ENCODE measurements around the gene ATOH7.

ATOH7 gene

GRCh38 chr10:68188835-68189234, 43.1 kb downstream of the ATOH7 start:
- no peaks in the 10 kb centered on the region for H3K27me3 ChIP-seq (ENCODE audit: insufficient read depth, low read length, poor library complexity)
- H2BK5ac ChIP-seq (ENCODE audit: low read length): no peak overlapping the region
- no peaks in the 10 kb centered on the region for H3K4me1 ChIP-seq (ENCODE audit: control insufficient read depth, low read depth, low read length)
- no peaks in the 10 kb centered on the region for H3K79me1 ChIP-seq (ENCODE audit: low read length)
- no peak overlapping the region for H3K4me2 ChIP-seq (ENCODE audit: low read length)
- no peak overlapping the region for H2BK15ac ChIP-seq (replicated peaks; ENCODE audit: low read depth)
- H4K5ac ChIP-seq (ENCODE audit: low read length): no peak overlapping the region
- no peak overlapping the region for H2AK5ac ChIP-seq (ENCODE audit: low read length)
- no peak overlapping the region for H3K9ac ChIP-seq (ENCODE audit: low read length)
- no peak for DNase-seq
- H3K18ac ChIP-seq (ENCODE audit: low read length): no peak overlapping the region
- no peak overlapping the region for H2BK120ac ChIP-seq (ENCODE audit: low read depth, low read length)
- H3K4ac ChIP-seq (ENCODE audit: low read depth, low read length): no peak overlapping the region
- H3K79me2 ChIP-seq (ENCODE audit: control insufficient read depth, insufficient read depth, low read length): no peaks in the 10 kb centered on the region
- no peak overlapping the region for H3K27ac ChIP-seq (ENCODE audit: low read depth, low read length)
- no peaks in the 10 kb centered on the region for H3K36me3 ChIP-seq (ENCODE audit: control insufficient read depth, insufficient read depth, low read length)
- H4K8ac ChIP-seq (ENCODE audit: low read depth, low read length): no peak overlapping the region
- WGBS (ENCODE audit: extremely low coverage, insufficient coverage, low lambda C conversion rate): no CpG with 5 or more reads among the region's 6 CpGs
- no peak overlapping the region for H3K23ac ChIP-seq (ENCODE audit: low read length)
- H3K56ac ChIP-seq (ENCODE audit: low read length): no peak overlapping the region
- H3K4me3 ChIP-seq (ENCODE audit: low read length): no peak overlapping the region

GRCh38 chr10:68185085-68185484, 46.8 kb downstream of the ATOH7 start:
- H3K56ac ChIP-seq (ENCODE audit: low read length): no peak overlapping the region
- H3K4me3 ChIP-seq (ENCODE audit: low read length): no peak overlapping the region
- H3K23ac ChIP-seq (ENCODE audit: low read length): no peak overlapping the region
- no peak overlapping the region for H3K18ac ChIP-seq (ENCODE audit: low read length)
- no peak for DNase-seq
- H2BK5ac ChIP-seq (ENCODE audit: low read length): no peak overlapping the region
- H3K4ac ChIP-seq (ENCODE audit: low read depth, low read length): no peak overlapping the region
- no peak overlapping the region for H3K4me2 ChIP-seq (ENCODE audit: low read length)
- H4K8ac ChIP-seq (ENCODE audit: low read depth, low read length): no peak overlapping the region
- H3K79me2 ChIP-seq (ENCODE audit: control insufficient read depth, insufficient read depth, low read length): no peaks in the 10 kb centered on the region
- H3K36me3 ChIP-seq (ENCODE audit: control insufficient read depth, insufficient read depth, low read length): no peaks in the 10 kb centered on the region
- no peaks in the 10 kb centered on the region for H3K27me3 ChIP-seq (ENCODE audit: insufficient read depth, low read length, poor library complexity)
- no peaks in the 10 kb centered on the region for H3K79me1 ChIP-seq (ENCODE audit: low read length)
- H2BK120ac ChIP-seq (ENCODE audit: low read depth, low read length): no peak overlapping the region
- H2BK15ac ChIP-seq (replicated peaks; ENCODE audit: low read depth): no peak overlapping the region
- H3K27ac ChIP-seq (ENCODE audit: low read depth, low read length): no peak overlapping the region
- no peak overlapping the region for H3K9ac ChIP-seq (ENCODE audit: low read length)
- no peak overlapping the region for H4K5ac ChIP-seq (ENCODE audit: low read length)
- H2AK5ac ChIP-seq (ENCODE audit: low read length): no peak overlapping the region
- H3K4me1 ChIP-seq (ENCODE audit: control insufficient read depth, low read depth, low read length): no peaks in the 10 kb centered on the region
- no CpG with 5 or more reads among the region's 2 CpGs for WGBS (ENCODE audit: extremely low coverage, insufficient coverage, low lambda C conversion rate)

GRCh38 chr10:68184546-68184945, 47.4 kb downstream of the ATOH7 start:
- no peak overlapping the region for H3K4me3 ChIP-seq (ENCODE audit: low read length)

More at GRCh38 chr10:68184546-68184945, 47.4 kb downstream of the ATOH7 start:
- H4K5ac ChIP-seq (ENCODE audit: low read length): no peak overlapping the region
- H3K79me2 ChIP-seq (ENCODE audit: control insufficient read depth, insufficient read depth, low read length): no peaks in the 10 kb centered on the region
- peak; percentile 6 for DNase-seq
- H3K9ac ChIP-seq (ENCODE audit: low read length): no peak overlapping the region
- H2BK120ac ChIP-seq (ENCODE audit: low read depth, low read length): no peak overlapping the region
- H3K79me1 ChIP-seq (ENCODE audit: low read length): no peaks in the 10 kb centered on the region
- no peak overlapping the region for H3K4me2 ChIP-seq (ENCODE audit: low read length)
- H3K4ac ChIP-seq (ENCODE audit: low read depth, low read length): no peak overlapping the region
- H3K18ac ChIP-seq (ENCODE audit: low read length): no peak overlapping the region
- no peaks in the 10 kb centered on the region for H3K36me3 ChIP-seq (ENCODE audit: control insufficient read depth, insufficient read depth, low read length)
- H3K27me3 ChIP-seq (ENCODE audit: insufficient read depth, low read length, poor library complexity): no peaks in the 10 kb centered on the region
- no peak overlapping the region for H2BK5ac ChIP-seq (ENCODE audit: low read length)
- H3K23ac ChIP-seq (ENCODE audit: low read length): no peak overlapping the region
- H3K4me1 ChIP-seq (ENCODE audit: control insufficient read depth, low read depth, low read length): no peaks in the 10 kb centered on the region
- H2BK15ac ChIP-seq (replicated peaks; ENCODE audit: low read depth): no peak overlapping the region
- H4K8ac ChIP-seq (ENCODE audit: low read depth, low read length): no peak overlapping the region
- no peak overlapping the region for H3K27ac ChIP-seq (ENCODE audit: low read depth, low read length)
- no peak overlapping the region for H3K56ac ChIP-seq (ENCODE audit: low read length)
- no CpG with 5 or more reads among the region's 7 CpGs for WGBS (ENCODE audit: extremely low coverage, insufficient coverage, low lambda C conversion rate)
- no peak overlapping the region for H2AK5ac ChIP-seq (ENCODE audit: low read length)

All from mesendoderm (in vitro differentiated cells).